C4-2B (cell line): Measurements from ENCODE around the gene GCAT.

Experiments used
- CTCF ChIP-seq: fragments of 450-650 bp; conservative IDR thresholded peaks from 2 replicates; pipeline ENCODE4 v1.5.1; 2017; ENCODE audit warnings: mild to moderate bottlenecking
- ZFX ChIP-seq: fragments of 450-650 bp; IDR thresholded peaks from 2 replicates; pipeline ENCODE4 v1.6.1; 2017

GRCh38 chr22:37804881-37805809, 2.6 kb upstream of the GCAT start:
- TF ChIP-seq CTCF (no peak), ZFX (peak; percentile 68; the same call in 1 of the 2 replicates)
